Activated CD8-positive, alpha-beta memory T cell treated with anti-CD3 and anti-CD28 coated beads, Interleukin-2, amount 10 ng/mL, durations not matched to agents 7 days and 5 days (primary cell): ENCODE results near the gene ARL6IP1. TPM values are rescaled to one million over a fixed set of nuclear protein-coding genes. Genes with fewer than 3 reads are reported as not detected.

Experiments
- ATAC-seq: fragments of 150-1000 bp; cut with Tn5 transposase; one replicate; pipeline ENCODE4 v1.10.0; 2021; ENCODE audit warnings: moderate library complexity
- CTCF ChIA-PET: fragments of 350-600 bp; sonication (Branson Sonifier 250); formaldehyde crosslinking; loops from one replicate; lab custom pipeline; 2021; ENCODE audit warnings: antibody characterized with exemption; lab: Charles Lee
- DNase-seq: peaks from one replicate; pipeline ENCODE4 v3.0.0-alpha.2; 2020
- H3K27ac Mint-ChIP-seq: one replicate; pipeline ENCODE4 v1.8.0; 2021; ENCODE audit warnings: mild to moderate bottlenecking, mixed read lengths
- H3K27me3 Mint-ChIP-seq: one replicate; pipeline ENCODE4 v1.8.0; 2021; ENCODE audit warnings: mixed read lengths
- H3K36me3 Mint-ChIP-seq: one replicate; pipeline ENCODE4 v1.8.0; 2021; ENCODE audit warnings: mild to moderate bottlenecking, mixed read lengths
- H3K4me1 Mint-ChIP-seq: one replicate; pipeline ENCODE4 v1.8.0; 2021; ENCODE audit warnings: mixed read lengths
- H3K4me3 Mint-ChIP-seq: one replicate; pipeline ENCODE4 v1.8.0; 2021; ENCODE audit warnings: mild to moderate bottlenecking, moderate library complexity, mixed read lengths
- H3K9me3 Mint-ChIP-seq: one replicate; pipeline ENCODE4 v1.8.0; 2022; ENCODE audit warnings: low read depth, mixed read lengths
- total RNA-seq, 2 experiments: library from RNA; stranded (reverse); gene quantifications; one replicate each; pipeline ENCODE4 v1.2.3, GENCODE V29; 2021

The ARL6IP1 gene
- 100 to 1,000 TPM; 194 to 207 TPM for total RNA-seq

DNA sequence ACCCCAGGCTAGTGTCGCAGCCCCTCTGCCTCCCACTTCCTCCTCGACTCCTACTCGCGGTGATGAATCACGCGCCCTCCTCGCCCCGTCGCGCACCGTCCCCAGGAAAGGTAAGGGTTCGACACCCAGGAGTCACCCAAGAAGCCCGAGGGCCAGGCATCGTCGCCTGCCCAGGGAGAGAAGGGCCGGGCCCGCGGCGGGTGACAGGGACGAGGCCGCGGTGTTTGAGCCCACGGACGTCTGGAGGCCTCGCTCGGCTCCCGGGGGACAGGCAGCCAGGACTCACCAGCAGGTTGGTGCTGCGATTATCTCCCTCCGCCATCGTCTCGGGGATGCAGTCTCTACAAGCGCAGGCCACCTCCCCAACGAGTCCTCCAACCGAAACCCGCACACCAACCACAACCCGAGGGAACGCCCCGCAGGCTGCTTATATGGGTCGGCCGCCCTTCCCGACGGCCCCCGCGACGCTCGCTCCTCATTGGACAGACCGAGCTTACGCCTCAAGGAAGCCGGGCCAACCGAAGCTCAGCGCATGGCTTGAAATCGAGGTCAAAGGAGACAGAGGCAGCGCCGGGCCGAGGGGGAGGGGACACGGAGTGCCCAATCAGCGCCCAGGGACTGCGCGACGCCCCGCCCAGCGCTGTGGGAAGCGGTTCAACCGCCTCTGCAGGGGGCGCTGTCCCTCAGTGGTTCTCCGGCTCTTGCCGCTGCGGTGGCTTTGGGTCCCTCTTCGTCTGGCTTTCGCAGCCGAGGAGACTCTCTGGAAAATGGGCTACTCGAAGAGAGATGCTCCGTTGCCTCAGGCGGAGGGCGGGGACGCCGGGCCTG lies at the start of gene ARL6IP1:
Gene ARL6IP1, minus strand, starts transcription at position 405 of the 828 bp plus-strand sequence. Its CDS starts 83 bp downstream, at position 322.
- peak; percentile 95 for ATAC-seq
- no peaks in the 10 kb centered on the region for H3K9me3 Mint-ChIP-seq
- H3K4me1 Mint-ChIP-seq, result peaks cover 66% of the 10 kb centered on the region
- peaks cover 2% of the 10 kb centered on the region for H3K27me3 Mint-ChIP-seq
- CTCF ChIA-PET, result interaction anchor here (0.6 to 9.3 kb wide), 23 partner anchors 9 to 918 kb away, joined by 3 to 126 read pairs (median 4); partner anchors contain the start of genes CCP110, COQ7, RPS15A and VPS35L
- H3K4me3 Mint-ChIP-seq, result peak within 1 kb of the TSS; percentile 95
- DNase-seq, result peak; percentile 99
- H3K36me3 Mint-ChIP-seq, result peaks cover 48% of the 10 kb centered on the region
- H3K27ac Mint-ChIP-seq, result peak within 1 kb of the TSS; percentile 98

DNA sequence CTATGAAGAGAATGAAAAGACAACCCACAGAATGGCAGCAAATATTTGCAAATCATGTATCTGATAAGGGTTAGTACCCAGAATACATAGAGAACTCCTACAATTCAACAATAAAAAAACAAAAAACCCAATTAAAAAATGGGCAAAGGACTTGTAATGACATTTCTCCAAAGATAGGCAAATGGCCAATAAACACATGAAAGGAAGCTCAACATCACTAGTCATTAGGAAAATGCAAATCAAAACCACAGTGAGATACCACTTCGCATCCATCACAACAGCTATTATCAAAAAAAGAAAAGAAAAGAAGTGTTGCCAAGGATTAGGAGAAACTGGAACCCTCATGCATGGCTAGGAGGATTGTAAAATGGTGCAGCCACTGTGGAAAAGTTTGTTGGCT lies 45.1 kb upstream of the ARL6IP1 start:
- H3K9me3 Mint-ChIP-seq, result no peaks in the 10 kb centered on the region
- H3K27me3 Mint-ChIP-seq, result no peaks in the 10 kb centered on the region
- CTCF ChIA-PET, result interaction anchor here (1.0 to 1.7 kb wide), 2 partner anchors 13 to 45 kb away, joined by 3 to 5 read pairs; partner anchors contain the start of gene ARL6IP1
- peaks cover 61% of the 10 kb centered on the region for H3K36me3 Mint-ChIP-seq
- H3K4me3 Mint-ChIP-seq, result no peak overlapping the region
- ATAC-seq (no peak), DNase-seq (no peak)
- H3K27ac Mint-ChIP-seq, result no peak overlapping the region
- H3K4me1 Mint-ChIP-seq, result no peaks in the 10 kb centered on the region

DNA sequence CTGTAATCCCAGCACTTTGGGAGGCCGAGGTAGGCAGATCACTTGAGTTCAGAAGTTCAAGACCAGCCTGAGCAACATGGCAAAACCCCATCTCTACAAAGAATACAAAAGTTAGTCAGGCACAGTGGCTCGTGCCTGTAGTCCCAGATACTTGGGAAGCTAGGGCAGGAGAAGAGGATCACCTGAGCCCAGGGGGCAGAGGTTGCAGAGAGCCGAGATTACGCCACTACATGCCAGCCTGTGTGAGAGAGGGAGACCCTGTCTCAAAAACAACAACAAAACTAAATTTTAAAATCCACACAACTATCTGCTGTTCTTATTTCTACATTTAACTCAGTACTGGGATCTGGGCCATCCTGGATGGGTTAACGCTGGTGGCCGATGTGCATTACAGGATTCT lies 41.2 kb upstream of the ARL6IP1 start:
- Mint-ChIP-seq H3K4me1 (peaks cover 5% of the 10 kb centered on the region), H3K9me3 (no peaks in the 10 kb centered on the region), H3K27me3 (no peaks in the 10 kb centered on the region), H3K36me3 (peaks cover 69% of the 10 kb centered on the region), H3K4me3 (no peak overlapping the region), H3K27ac (no peak overlapping the region)
- CTCF ChIA-PET, result interaction anchor here (1.1 kb wide), 1 partner anchor 41 kb away, joined by 4 read pairs; the partner anchor contains the start of gene ARL6IP1
- ATAC-seq (no peak), DNase-seq (no peak)

DNA sequence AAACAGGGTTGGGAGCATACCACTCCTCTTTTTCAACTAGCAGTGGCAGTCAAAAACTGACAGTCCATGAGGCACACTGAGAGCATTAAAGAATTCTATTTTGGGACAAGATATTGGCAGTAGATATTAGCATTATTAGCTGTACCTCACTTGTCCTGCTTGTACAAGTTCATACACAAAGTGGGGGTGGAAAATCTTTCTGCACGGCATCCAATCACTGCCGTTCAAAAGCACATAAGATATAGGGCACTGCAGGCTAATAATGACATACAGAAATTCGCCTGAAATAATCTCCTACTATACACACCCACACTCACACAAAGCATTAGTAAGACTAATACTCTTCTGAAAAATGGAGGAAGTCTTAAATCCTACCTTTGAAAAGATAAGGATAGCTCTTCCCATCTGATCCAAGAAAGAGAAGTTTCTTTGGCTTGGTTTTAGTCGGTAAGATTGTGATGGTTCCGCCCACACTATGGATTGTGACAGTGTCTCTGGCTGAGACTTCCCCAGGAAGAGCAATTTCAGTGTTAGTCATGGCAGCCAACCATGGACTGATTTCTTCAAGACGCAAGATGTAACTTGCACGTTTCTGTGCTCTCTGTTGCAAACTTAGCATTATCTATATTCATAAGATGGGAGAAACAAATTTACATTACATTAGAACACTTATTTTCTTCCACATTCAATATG lies 40.6 kb upstream of the ARL6IP1 start:
- ATAC-seq (no peak), DNase-seq (no peak)
- H3K9me3 Mint-ChIP-seq, result no peaks in the 10 kb centered on the region
- peaks cover 69% of the 10 kb centered on the region for H3K36me3 Mint-ChIP-seq
- CTCF ChIA-PET, result interaction anchor here (1.1 kb wide), 1 partner anchor 41 kb away, joined by 4 read pairs; the partner anchor contains the start of gene ARL6IP1
- no peak overlapping the region for H3K27ac Mint-ChIP-seq
- H3K27me3 Mint-ChIP-seq, result no peaks in the 10 kb centered on the region
- no peak overlapping the region for H3K4me3 Mint-ChIP-seq
- peaks cover 10% of the 10 kb centered on the region for H3K4me1 Mint-ChIP-seq

DNA sequence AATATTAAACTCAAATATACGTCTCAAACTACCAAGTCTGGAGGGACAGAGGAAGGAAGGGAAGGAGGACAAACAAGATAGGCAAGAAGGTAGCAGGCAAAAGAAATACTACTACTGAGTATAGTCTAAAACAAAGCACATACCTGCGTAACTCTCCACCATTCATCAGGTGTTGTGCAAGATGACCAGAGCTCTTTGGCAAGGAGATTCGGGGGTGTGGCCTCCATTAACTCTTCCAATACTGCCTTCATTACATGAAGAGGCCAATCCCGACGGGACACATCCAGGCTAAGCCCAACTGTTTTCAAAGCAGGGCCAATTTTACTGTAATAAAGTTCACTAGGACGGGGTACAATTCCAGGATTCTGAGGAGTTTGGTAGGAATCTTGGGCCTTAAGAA lies 38.2 kb upstream of the ARL6IP1 start:
- no peak overlapping the region for H3K27ac Mint-ChIP-seq
- CTCF ChIA-PET, result no interaction called here
- DNase-seq (no peak), ATAC-seq (no peak)
- H3K4me1 Mint-ChIP-seq, result peaks cover 14% of the 10 kb centered on the region
- H3K36me3 Mint-ChIP-seq, result peaks cover 65% of the 10 kb centered on the region
- H3K27me3 Mint-ChIP-seq, result no peaks in the 10 kb centered on the region
- no peak overlapping the region for H3K4me3 Mint-ChIP-seq
- H3K9me3 Mint-ChIP-seq, result no peaks in the 10 kb centered on the region

DNA sequence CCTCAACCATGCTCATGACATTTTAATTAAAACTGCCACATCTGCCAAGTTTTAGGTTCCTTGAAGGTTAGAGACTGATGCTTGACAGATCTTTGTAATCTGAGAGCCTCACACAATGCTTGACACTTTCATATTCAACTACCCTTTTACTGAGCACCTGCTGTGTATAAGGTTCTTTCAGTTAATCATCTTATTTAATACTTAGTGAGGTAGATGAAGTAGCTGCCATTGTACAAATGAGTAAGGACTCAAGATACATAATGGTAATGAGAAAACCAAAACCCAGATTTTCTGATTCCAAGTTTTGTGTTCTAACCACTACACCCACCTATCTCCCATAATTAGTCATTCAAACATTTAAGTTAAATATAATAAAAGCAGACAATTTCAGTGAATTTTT lies 35.4 kb upstream of the ARL6IP1 start:
- peaks cover 14% of the 10 kb centered on the region for H3K4me1 Mint-ChIP-seq
- H3K9me3 Mint-ChIP-seq, result no peaks in the 10 kb centered on the region
- no peak for DNase-seq
- CTCF ChIA-PET, result interaction anchor here (1.0 to 2.1 kb wide), 2 partner anchors 13 to 35 kb away, joined by 3 to 6 read pairs; partner anchors contain the start of gene ARL6IP1
- ATAC-seq, result no peak
- peaks cover 66% of the 10 kb centered on the region for H3K36me3 Mint-ChIP-seq
- H3K27me3 Mint-ChIP-seq, result no peaks in the 10 kb centered on the region
- H3K4me3 Mint-ChIP-seq, result no peak overlapping the region
- peak overlapping the region; percentile 41 for H3K27ac Mint-ChIP-seq

DNA sequence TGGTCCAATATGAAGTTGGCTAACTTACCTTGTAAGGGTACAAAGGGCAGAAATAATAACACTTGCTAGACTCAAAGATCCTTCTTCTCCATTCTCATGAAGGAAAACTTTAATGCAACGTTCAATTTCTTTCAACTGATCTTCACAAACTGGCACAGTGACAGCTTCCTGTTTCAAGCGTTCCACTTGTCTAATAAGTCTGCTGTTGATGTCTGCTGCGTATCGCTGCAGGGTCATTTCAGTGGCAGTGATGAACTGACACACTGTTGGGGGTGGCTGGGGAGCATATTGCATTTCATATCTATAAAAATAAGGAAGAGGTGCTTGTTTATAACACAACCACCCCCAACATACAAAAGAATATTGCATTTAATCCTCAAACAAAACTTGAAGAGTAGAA lies 33.5 kb upstream of the ARL6IP1 start:
- Mint-ChIP-seq H3K4me1 (peaks cover 14% of the 10 kb centered on the region), H3K27me3 (no peaks in the 10 kb centered on the region), H3K27ac (no peak overlapping the region), H3K4me3 (no peak overlapping the region), H3K36me3 (peaks cover 64% of the 10 kb centered on the region), H3K9me3 (no peaks in the 10 kb centered on the region)
- ATAC-seq (no peak), DNase-seq (no peak)
- CTCF ChIA-PET, result interaction anchor here (1.3 to 2.1 kb wide), 2 partner anchors 14 to 33 kb away, joined by 4 to 6 read pairs; partner anchors contain the start of gene ARL6IP1

DNA sequence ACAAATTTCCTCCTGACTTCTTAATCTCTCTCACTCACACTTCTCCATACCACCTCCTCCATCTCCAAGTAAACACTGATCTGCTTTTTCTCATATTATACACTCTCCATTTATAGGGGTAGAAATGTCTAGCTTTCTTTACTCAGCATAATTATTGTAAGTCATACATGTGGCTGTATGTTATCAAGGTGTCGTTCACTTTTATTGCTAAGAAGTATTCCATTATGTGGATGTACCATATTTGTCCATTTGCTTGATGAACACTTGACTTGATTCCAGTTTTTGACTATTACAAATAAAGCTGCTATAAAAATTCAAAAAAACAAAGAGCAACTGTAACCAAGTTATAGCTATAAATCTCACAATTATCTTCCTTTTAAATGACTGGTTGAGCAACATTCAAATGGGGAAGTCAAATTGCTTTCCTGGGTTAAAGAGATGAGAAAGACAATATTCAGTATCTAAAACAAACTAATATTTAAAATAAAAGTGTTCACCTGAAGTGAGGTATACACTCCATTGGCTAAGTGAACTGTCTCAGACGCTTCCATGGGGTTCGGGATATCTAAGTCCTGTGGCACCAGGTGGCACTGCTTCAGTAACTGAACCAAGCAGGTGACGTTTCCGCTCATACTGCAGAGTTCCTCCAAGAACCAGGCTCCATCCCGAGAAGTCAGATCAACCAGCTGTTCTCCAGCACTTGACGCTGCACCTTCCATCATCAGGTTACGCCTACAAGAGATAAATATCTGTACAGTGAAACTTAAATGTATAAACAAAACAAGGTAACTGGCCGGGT lies 32.6 kb upstream of the ARL6IP1 start:
- Mint-ChIP-seq H3K27ac (no peak overlapping the region), H3K9me3 (no peaks in the 10 kb centered on the region), H3K36me3 (peaks cover 66% of the 10 kb centered on the region), H3K4me1 (peaks cover 14% of the 10 kb centered on the region), H3K27me3 (no peaks in the 10 kb centered on the region), H3K4me3 (no peak overlapping the region)
- ATAC-seq, result no peak
- no peak for DNase-seq
- CTCF ChIA-PET, result interaction anchor here (1.6 kb wide), 1 partner anchor 12 kb away, joined by 5 read pairs; no protein-coding TSS in a partner anchor

DNA sequence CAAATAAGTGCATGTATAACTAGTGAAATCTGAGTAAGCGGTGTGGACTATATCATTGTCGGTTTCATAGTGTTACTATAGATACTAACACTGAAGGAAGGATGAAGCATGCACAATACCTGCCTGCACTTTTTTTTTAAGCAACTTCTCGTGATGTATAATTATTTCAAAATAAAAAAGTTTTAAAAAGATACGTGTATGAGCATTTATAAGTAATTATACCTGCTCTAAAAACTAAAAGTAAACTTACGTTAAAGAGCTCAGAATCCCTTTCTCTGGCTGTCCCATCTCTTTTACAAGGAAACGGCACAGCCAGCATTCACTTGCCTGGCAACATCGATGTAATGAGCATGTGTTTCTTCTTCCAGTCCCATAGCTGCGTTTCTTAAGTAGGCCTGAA lies 31.3 kb upstream of the ARL6IP1 start:
- peaks cover 66% of the 10 kb centered on the region for H3K36me3 Mint-ChIP-seq
- no peaks in the 10 kb centered on the region for H3K27me3 Mint-ChIP-seq
- H3K9me3 Mint-ChIP-seq, result no peaks in the 10 kb centered on the region
- no peak for ATAC-seq
- no peak overlapping the region for H3K27ac Mint-ChIP-seq
- no peak for DNase-seq
- peaks cover 16% of the 10 kb centered on the region for H3K4me1 Mint-ChIP-seq
- CTCF ChIA-PET, result interaction anchor here (1.4 to 1.8 kb wide), 2 partner anchors 15 to 31 kb away, joined by 3 to 5 read pairs; partner anchors contain the start of gene ARL6IP1
- H3K4me3 Mint-ChIP-seq, result no peak overlapping the region

DNA sequence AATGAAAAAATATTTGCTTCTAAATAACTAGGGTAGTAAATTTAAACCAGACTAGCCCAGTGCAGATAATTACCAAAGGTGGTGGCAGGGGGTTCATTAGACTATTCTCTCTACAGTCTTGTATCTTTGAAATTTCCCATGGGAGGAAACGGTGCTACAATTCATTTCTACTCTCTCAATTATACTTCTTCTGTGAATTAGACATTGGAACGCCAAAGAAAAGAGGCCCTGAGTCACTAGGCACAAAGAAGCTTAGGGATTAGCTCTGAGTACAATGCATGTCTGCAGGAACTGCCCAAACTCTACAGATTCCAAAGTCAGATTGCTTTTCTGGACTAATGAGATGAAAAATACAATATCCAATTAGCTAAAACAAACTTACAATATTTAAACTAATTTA lies 30.7 kb upstream of the ARL6IP1 start:
- H3K4me1 Mint-ChIP-seq, result peaks cover 11% of the 10 kb centered on the region
- CTCF ChIA-PET, result interaction anchor here (1.4 to 1.8 kb wide), 2 partner anchors 15 to 31 kb away, joined by 3 to 5 read pairs; partner anchors contain the start of gene ARL6IP1
- DNase-seq (no peak), ATAC-seq (no peak)
- H3K27ac Mint-ChIP-seq, result no peak overlapping the region
- H3K27me3 Mint-ChIP-seq, result no peaks in the 10 kb centered on the region
- peaks cover 61% of the 10 kb centered on the region for H3K36me3 Mint-ChIP-seq
- H3K4me3 Mint-ChIP-seq, result no peak overlapping the region
- no peaks in the 10 kb centered on the region for H3K9me3 Mint-ChIP-seq

DNA sequence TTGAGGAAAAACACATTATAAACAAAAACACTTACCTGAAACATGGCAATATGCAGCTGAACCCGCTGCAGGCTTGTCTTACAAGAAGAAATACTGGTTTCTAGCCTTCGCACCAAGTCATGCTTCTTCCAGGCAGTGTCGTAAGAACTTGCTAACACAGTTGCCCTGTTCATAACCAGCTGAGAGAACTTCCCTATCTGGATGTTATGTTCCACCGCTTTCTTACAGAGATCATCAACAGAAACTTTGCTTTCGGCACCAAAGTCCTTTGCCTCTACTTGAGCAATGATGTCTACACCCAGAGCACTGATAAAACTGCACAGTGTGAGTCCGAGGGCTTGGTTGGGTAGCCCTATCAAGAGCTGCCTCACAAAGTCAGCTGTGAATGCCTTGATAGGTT lies 27.9 kb upstream of the ARL6IP1 start:
- ATAC-seq, result no peak
- no peaks in the 10 kb centered on the region for H3K9me3 Mint-ChIP-seq
- H3K36me3 Mint-ChIP-seq, result peaks cover 41% of the 10 kb centered on the region

DNA sequence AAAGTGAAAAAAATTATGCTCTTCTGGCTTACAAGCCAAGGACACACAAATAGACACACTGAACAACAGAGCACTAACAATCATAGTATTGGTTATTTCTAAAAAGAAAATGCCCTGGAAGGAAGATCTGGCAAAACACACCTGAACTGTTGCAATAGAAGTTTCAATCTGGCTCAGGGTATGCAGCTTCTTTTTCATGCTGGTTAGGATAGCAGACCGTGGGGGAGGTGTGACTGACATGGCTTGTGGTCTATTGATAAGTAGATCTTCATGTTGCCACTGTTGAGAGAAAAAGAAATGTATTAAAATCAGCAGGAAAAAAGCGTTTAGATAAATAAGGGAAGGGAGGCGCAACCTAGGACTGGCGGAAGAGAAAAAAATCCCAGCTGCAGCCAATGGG lies 26.5 kb upstream of the ARL6IP1 start:
- peaks cover 7% of the 10 kb centered on the region for H3K4me1 Mint-ChIP-seq
- H3K4me3 Mint-ChIP-seq, result no peak overlapping the region
- no peak for DNase-seq
- H3K9me3 Mint-ChIP-seq, result no peaks in the 10 kb centered on the region
- peaks cover 34% of the 10 kb centered on the region for H3K36me3 Mint-ChIP-seq
- peak overlapping the region; percentile 53 for H3K27ac Mint-ChIP-seq
- CTCF ChIA-PET, result interaction anchor here (0.8 to 3.0 kb wide), 3 partner anchors 8 to 25 kb away, joined by 3 to 14 read pairs (median 3); partner anchors contain the start of gene ARL6IP1
- ATAC-seq, result no peak
- no peaks in the 10 kb centered on the region for H3K27me3 Mint-ChIP-seq

More for the DNA sequence above, 27.9 kb upstream of the ARL6IP1 start:
- Mint-ChIP-seq H3K27me3 (no peaks in the 10 kb centered on the region), H3K27ac (no peak overlapping the region), H3K4me1 (peaks cover 7% of the 10 kb centered on the region), H3K4me3 (no peak overlapping the region)
- DNase-seq, result no peak
- CTCF ChIA-PET, result interaction anchor here (1.2 to 3.0 kb wide), 3 partner anchors 9 to 27 kb away, joined by 3 to 14 read pairs (median 7); partner anchors contain the start of gene ARL6IP1
